GM12873 (cell line): ENCODE measurements around the gene MCC.

Experiments used
- TF ChIP-seq, protein P1 (sequence below): IDR thresholded peaks from 2 replicates; pipeline ENCODE4 v1.5.1; 2012; ENCODE audit warnings: low read depth, mild to moderate bottlenecking, moderate library complexity, low read length, control low read depth; ENCODE audit not compliant: insufficient read depth; ENCODE audit errors: missing control alignments

Gene MCC

DNA sequence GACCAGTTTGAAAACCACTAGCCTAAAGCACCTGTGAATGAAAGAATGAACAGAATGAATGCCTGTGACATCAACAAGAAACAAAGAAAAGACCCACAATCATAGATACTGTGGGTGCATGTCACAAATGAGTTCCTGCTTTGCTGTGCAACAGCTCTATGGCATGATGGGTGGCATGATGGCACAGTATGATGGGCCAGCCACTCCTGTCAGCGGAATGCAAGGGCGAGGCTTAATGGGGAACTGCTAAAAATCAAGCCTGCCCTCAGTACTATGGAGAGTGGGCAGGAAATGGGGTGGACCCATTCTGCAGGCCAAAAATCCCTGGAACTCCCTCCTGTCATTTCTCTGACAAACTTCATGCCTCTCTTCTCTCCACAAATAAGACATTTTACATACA lies 422.6 kb downstream of the MCC start:
- TF ChIP-seq, protein P1, sequence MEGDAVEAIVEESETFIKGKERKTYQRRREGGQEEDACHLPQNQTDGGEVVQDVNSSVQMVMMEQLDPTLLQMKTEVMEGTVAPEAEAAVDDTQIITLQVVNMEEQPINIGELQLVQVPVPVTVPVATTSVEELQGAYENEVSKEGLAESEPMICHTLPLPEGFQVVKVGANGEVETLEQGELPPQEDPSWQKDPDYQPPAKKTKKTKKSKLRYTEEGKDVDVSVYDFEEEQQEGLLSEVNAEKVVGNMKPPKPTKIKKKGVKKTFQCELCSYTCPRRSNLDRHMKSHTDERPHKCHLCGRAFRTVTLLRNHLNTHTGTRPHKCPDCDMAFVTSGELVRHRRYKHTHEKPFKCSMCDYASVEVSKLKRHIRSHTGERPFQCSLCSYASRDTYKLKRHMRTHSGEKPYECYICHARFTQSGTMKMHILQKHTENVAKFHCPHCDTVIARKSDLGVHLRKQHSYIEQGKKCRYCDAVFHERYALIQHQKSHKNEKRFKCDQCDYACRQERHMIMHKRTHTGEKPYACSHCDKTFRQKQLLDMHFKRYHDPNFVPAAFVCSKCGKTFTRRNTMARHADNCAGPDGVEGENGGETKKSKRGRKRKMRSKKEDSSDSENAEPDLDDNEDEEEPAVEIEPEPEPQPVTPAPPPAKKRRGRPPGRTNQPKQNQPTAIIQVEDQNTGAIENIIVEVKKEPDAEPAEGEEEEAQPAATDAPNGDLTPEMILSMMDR, result no peak

DNA sequence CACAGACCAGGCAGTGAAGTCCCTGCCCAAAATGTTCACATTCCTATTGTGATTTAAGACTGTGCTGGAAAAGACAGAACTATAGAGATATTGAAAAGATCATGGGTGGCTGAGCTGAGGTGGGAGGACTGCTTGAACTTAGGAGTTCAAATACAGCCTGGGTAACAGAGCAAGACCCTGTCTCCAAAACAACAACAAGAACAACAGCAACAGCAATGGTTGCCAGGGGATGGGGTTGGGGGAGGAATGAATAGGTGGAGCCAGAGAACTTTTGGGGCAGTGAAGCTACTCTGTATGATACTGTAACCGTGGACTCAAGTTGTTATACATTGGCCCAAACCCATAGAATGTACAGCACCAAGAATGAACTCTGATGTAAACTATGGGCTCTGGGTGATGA lies 423.4 kb downstream of the MCC start:
- TF ChIP-seq, protein P1, result no peak

DNA sequence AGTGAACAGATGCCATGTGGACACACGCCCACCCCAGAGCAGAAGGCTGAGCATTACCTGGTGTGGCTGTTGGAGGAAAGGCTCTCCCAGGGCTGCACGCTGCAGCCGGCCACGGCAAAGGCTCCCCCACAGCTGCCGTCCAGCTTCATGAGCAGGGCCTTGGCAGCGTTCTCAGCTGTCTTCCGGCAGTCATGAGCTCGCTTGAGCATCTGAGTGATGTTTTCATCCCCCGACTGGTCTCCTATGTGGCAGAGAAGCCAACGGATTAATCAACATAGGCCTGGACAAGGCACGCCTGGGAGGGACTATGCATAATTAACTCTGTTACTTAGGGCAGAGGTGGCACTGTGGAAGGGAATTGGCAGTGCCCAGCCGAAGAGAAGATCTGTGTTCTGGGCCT lies 424.3 kb downstream of the MCC start:
- TF ChIP-seq, protein P1, result no peak

DNA sequence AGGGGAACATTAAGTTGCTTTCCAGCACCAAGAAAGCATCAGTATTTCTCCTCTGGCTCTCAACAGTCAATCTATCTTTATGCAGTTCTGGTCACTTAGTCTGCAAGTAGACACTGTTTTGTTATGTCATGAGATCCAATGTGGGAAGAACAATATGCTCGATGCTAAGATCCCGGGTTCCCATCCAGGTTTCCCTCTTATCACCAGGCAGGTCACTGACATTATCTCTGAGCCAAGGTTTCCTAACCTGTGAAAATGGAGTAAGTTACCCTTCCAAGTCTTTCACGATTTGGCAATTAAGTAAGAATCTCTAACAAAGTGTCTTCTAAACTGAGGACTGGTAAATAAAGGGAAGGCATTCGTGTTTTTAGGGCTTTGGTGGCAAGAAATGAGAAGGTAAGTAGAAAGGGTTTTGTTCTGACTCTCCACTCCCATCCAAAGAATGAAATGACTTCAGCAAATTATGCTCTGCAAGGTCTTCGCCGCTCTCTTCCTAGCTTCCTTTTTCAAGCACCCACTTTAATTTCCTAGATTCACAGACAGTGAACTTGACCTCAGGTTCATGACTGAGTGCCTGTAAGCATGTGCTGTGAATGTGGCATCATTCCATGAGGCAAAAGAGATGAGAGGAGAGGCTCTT lies 425.3 kb downstream of the MCC start:
- TF ChIP-seq, protein P1, result no peak

DNA sequence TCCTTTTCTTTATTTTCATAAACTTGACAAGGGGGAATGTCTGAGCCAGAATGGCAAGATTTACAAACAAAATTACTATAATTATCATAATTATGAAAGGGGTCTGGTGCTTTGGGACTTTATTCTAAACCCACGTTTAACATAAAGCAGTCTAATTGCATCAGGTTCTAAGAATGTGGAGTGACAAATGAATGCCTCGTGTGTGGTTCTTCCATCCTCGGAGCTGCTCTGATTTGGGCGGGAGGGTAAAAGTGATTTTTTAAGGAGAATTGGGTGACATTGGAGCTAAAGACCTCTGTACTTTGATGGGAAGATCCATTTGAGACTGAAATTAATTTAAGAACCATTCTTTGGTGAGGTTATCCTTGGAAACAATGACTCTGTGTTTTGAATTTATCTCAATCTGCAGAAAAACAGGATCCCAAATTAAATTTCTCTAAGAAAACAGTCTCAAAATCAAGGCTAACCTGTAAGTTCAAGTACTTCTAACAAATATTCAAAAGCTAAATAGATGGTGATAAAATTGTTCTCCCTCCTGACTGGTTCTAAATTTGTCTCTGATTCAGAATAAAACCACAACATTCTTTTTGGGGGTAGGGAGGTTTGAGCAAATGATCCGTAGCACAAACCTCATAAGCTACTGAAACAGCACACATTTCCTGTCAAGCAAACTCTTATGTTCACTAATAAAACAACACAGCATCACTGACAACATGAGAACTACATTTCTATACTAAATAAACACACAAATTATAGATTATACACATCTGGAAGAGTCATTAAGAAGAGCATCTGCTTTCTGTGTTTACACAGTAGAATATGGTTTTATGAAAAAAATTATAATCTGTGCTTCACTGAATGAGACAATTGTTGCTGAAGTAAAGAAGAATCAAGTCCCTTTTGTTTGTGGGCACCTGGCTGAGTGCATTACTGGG lies 426.1 kb downstream of the MCC start:
- TF ChIP-seq, protein P1, result no peak

DNA sequence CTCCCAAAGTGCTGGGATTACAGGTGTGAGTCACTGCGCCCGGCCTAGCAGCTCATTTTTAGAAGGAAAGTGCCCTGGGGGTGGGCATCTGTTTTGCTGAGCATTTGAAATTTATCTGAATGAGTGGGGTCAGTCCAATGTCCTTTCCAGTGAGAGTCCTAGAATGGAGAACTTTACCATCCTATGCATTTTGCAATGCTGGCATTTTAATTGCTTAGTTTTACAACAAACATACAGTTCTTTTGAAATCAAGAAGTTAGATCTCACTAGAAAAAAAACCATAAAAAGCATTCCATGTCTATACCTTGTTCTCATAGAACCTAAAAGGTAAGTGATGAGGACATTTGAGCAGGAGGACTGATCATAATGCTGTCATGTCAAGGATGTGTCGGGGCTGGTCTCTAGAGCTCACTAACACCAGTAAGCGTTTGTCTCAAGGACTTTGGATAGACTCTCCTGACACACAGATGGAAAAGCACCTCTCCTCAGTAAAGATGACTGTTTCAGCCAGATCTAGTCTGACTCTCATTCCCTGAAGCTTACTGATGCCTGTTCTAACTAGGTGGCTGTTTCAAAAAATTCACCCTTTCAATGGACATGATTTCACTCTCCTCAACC lies 427.7 kb downstream of the MCC start:
- TF ChIP-seq, protein P1, result no peak
